ENCODE results near the gene WNK2. TPM values are rescaled to one million over a fixed set of nuclear protein-coding genes. Genes with fewer than 3 reads are reported as not detected.
A peak's percentile ranks its signal among the peaks of the same experiment; 100 is the strongest.

WNK2 gene
- polyA plus RNA-seq, 3 donors, result 23.4 to 38.9 (median 33.6) TPM

DNA sequence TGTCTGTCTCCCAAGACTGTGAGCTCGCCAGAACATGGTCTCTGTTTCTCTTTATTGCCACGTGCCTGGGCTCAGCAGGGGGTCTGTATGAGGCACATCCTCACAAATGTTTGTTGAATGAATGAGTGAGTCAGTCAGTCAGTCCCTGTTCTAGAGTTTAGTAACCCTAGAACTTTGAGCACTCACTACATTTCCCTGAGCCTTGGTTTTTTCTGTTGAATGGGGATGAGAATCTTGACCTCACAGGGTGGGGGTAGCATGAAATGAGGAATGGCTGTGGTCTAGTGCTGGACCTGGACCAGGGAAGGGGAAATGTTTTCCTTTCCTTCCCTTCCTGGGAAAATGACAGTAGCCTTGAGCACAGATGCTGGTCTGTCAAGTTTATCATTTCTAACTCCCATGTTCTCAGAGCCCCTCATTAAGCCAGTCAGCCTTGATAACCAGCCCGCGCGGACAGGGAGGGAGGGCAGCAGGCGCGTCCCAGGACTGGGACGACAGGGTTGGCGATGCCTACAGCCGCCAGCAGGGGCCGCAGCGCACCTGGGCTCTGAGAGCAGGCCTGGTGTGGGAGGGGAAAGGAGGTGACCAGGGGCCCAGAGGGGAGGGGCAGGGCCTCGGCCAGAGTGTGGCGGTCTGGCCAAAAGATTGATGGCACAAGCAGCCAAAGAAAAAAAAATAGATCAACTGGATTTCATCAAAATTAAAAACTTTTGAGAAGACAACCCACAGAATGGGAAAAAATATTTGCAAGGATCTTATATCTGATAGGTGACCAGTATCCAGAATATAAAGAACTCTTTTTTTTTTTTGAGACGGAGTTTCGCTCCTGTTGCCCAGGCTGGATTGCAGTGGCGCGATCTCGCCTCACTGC is 24.1 kb upstream of the WNK2 start:
- peak; percentile 87 for DNase-seq

DNA sequence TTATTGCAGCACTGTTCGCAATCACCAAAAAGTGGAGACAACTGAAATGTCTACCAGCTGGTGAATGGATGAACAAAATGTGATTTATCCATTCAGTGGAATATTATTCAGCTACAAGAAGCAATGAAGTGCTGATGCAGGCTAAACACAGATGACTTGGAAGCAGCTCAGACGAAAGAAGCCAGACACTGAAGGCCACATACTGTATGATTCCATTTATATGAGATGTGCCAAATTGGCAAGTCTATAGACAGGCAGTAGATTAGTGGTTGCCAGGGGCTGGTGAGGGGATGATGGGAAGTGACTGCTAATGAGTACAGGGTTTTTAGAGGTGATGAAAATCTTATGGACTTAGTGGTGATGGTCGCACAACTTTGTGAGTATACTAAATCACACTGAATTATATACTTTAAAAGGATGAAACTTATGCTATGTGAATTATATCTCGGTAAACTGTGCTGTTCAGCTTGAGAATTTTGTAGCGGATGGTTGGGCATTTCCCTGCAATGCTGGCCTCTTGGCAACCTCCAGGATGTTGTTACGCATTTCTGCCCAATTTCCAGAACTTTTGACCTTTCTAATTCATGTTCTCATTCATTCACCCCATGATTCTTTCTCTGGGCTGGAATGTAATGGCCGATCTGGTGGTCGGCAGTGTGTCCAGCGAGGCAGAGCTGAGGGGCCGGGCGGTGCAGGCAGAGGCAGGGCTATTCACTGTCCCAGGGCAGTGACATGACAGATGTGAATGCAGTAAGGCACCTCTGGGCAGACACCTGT is 22.0 kb upstream of the WNK2 start:
- no peak for DNase-seq

DNA sequence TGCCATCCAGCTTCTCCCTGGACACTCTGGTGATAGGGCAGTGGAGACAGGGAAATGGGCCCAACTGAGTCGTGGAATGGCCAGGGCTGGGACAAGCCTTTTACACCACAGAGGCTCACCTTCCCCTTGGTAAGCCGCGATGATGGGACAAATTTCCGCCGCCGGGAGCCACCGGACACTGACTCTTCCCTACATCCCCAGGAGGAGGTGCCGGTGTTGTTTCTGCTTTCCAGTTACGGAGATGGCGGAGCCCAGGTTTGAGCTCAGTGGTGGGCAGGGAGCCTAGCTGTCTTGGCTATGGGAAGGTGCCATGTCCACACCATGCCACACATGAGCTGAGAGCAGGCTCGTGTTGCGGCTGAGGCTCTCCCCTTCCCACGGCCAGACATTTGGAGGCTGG is 19.9 kb upstream of the WNK2 start:
- no peak for DNase-seq

DNA sequence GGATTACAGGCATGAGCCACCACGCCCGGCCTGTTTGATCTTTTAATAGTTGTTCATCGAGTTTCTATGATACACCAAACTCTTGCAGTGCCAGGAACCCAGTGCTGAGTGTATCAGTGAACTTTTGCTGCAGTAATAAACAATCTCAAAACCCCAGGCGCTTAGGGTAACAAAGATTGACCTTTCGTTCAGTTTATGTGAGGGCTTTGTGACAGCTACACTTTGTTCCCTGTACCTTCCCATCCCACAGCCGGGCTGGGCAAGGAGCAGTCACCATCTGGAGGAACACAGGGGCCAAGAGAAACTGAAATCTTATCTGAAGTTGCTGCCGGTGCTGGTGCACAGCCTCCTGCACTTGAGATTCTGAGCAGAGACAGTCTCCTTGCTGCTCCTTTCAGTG is 17.2 kb upstream of the WNK2 start:
- no peak for DNase-seq

DNA sequence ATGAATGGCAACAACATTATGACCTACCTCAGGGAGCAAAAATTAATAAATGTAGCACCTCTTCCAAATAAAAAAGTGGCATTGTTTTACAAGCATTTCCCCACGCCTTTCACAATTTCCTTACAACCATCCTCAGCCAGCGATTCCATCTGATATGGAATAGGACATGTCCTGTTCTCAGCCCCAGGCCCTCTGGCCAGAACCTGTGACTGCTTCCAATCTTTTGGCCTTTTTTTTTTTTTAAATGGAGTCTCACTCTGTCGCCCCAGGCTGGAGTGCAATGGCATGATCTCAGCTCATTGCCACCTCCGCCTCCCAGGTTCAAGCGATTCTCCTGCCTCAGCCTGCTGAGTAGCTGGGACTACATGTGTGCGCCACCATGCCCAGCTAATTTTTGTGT is 16.8 kb upstream of the WNK2 start:
- DNase-seq, result no peak

DNA sequence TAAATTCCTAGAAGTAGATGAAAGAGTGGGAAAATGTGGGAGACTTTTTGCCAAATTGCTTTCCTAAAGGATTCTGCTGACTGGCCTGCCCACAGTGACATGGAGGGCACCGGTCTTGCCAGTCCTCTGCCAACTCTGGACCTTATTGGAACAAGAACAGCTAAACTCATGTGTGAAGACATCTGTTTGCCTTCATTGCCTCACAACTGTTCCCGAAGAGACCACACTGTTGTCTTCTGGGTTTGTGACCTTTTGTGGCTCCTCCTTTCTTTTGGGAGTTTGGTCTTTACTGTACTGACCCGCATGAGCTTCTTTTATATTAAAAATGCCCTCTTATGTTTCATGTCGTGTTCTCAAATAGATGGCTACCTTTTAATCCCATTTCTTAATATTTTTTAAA is 16.1 kb upstream of the WNK2 start:
- no peak for DNase-seq

DNA sequence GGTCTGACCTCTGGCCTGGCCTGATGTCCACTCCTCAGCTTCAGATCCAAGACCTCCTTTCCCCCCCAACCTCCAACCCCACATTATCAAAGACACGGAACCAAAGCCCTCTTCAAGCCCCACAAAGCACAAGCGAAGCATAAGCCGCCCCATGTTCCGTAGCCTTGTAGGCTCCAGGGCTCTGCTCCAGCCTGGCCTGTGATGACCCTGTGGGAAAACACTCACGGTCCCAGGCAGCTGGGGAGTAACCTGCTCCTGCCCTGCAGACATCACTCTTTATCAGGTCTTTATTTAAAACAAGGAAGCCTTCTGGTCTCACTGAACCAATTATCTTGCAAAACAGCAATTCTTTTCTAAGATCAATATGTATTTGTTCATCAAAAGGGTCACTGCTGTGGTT is 15.4 kb upstream of the WNK2 start:
- no peak for DNase-seq

DNA sequence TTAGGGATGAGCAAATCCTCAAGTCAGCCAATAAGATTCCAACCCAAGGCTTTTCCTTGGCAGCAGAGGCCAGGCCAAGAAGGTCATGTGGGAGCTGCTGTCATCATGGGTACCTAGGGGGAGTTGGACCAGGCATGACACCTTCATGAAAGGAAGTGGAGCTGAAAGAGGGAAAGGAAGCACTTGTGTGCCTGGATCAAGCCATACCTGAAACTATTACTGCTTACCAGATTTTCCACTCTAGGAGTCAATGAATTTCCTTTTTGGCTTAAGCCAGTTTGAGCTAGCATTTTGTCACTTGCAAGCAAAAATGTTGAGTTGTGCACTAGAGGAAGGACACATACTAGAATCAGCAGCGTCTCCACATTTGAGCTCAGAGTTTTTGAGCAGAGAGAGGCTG is 14.5 kb upstream of the WNK2 start:
- DNase-seq, result no peak

DNA sequence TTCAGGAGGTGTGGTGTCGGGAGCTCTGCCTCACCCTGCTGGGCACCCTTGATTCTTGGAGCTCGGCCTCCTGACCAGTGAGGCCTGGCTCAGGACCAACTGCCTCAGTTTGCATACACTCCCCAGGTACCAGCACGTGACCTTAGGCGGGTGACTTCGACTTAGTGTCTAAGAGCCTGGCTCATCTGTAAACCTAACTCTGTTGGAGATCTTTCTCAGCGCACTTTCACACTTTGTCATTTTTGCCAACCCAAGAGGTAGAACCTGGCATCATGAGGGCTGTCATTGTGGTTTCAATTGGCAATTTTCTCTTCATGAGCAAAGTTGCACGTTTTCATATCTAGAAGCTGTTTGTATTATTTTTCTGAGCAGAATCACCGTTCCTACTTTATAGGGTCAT is 13.4 kb upstream of the WNK2 start:
- DNase-seq, result no peak

DNA sequence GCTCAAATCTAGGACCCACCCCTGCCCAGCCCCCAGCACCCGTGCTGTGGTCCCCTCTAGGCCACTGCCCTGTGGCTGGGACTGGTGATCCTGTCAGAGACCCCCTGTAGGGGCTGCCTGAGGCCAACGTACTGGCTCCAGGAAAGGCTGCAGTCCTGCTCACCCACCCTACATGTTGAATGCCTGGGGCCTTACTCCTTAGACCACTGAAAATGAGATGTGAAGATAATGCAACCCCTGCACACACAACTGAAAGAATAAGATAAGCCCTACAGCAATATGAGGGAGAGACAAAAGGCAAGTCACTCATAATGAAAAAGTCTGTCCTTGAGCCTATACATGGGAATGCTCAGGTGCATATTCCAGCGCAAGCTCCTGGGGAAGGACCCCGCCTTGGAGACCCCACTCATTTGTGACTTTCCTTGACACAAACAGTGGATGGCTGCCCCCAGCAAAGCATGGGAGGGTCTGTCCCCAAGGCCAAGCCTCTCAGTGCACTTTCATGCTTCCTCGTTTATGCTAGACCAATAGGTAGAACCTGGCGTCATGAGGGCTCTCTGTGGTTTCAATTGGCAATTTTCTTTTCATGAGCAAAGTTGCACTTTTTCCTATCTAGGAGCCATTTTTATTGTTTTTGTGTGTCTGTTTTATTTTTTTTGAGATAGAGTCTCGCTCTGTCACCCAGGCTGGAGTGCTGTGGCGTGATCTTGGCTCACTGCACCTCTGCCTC is 12.5 kb upstream of the WNK2 start:
- no peak for DNase-seq

DNA sequence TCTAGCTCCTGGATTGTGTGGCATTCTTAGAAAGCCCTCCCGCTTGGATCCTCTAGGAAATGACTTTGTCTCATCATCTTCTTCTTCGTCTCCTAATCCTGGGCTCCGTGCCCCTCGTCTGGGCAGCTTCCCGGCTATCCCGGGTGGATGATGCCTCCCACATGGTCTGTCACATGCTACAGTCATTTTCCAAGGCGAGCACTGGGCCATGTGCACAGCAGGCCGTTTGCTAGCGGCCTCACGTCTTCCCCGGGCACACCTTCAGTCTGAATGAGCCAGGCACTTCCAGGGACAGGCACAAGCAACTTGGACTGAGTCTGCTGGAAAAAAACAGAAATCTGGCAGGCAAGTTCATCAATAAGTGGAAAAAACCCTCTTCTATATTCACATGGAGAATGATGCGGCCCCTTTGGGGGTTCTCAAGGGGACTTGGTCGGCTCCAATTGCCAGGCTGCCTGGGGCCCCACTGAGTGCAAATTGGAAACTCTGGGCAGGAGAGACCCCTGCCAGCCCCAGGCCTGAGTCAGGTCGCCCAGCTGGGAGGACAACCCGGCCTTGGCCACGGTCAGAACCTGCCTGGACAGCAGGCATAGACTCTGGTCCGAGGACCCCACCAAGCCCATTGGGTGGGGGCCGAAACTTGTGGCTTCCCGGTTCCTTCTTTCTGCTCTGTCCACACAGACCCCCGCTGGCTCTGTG is 11.1 kb upstream of the WNK2 start:
- no peak for DNase-seq

DNA sequence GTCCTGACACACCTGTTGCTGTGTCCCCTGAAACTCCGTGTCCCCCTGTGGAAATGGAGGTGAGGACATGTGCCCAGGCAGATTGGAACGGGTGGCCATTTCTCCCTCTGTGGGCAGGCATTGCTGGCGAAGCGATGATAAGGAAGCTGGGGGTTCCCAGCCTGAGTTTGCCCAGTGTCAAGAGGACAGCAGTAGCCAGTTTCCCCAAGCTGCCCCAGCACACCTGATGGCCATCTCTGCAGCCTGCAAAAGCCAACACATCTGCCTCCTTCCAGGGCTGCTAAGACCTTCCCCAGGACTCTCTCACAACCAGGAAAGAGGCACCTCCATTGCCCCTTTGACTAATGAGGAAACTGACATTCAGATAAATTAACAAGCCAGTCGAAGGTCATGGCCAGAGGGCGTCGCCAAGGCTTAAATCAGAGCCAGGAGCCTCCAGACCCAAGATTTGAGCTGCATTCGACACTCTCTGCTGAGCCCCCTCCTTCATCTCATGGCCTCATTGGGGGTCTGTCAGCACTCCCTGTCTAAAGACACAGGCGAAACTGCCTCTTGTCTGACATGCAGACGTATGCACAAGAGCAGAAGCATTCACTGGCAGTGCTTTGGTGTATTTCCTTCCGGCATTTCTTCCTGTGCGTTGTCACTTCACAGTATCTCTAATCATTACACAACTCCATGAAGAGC is 10.4 kb upstream of the WNK2 start:
- DNase-seq, result no peak

DNA sequence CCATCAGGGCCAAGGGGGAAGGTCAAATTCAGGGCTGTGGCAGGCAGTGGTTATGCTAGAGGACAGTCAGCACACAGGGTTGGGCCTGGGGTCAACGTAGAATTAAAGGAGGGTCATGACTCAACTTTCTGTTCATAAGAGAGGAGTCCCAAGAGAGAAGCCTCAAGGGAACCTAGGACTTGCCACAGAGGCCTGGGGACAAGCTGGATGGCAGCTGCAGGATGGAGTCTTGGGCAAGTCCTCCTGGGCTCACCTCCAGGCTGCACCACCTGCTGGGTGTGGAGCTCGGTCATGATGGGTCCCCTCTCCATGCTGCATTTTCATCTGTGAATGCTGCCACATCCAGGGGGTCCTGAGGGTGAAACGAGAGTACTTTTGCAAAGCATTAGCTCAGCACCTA is 9.0 kb upstream of the WNK2 start:
- no peak for DNase-seq

DNA sequence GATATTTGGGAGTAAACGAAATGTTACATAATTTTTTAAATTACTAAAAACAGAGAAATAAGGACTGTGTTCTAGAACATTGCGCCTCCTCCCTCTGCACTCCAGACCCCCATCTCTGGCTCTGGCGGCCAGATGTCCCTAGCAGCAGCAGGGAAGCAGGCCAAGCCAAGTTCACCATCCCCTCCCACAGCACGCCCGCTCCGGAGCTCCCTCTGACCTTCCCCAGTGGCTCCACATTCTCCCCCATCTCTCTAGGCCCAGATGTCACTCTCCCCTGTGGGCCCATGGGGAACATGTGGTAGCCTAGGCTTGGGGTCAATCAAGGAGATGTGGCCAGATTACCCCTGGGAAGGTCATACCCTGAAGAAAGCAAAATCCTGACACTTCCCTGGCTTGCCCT is 6.3 kb upstream of the WNK2 start:
- no peak for DNase-seq

DNA sequence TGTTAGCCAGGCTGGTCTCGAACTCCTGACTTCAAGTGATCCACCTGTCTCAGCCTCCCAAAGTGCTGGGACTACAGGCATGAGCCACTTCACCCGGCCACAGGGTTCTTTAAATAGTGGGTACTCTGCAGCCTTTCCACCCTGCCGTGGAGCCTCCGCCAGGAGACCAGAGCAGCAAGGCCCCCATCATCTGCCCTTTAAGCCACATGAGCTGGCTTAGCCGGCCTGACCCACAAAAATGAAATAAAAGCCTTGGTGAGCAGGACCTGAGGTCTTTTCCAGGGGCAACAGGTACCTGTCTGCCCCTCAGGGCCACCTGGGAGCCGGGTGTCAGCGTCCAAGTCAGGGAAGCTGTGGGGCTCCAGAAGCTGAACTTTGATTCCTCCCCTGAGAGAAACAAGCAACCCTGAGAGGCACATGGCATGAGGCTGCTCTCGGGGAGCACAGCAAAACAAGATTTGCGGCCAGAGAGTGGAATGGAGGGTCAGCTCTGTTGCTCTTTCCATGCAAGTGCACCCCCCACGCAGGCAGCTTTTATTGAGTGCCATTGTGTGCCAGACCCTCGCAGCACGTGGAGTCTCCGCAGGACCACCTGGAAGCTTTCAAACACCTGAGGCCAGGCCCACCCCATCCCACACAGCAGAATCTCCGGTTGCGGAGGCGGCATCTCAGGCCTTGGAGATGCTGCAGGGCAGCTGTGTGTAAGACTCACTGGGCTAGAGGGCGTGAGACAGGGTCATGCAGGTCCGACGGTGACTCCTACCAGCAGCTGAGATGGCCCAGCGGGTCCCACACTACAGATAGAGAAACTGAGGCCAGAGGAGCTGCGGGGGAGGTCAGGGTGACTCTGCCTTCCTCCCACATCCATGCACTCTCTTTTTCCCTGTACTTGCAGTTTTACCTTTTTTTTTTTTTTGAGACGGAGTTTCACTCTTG is 4.8 kb upstream of the WNK2 start:
- no peak for DNase-seq

DNA sequence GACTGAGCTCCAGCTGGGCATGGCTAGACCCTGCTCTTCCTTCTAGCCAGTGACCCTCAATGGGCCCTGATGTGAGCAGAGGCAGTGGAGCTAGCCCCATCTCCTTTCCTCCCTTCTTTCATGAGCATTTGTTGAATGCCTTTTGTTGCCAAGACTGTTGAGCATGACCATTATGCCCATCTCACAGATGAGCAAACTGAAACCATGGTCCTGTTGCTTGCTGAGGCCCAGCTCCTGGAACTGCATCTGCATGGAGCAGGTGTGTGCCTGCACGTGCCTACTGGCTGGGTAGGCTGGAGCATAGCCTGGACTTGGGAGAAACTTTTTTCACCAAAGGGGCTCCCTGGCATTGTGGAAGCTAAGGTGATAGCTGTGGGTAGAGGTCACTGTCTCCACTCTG is 3.0 kb upstream of the WNK2 start:
- DNase-seq, result no peak

DNA sequence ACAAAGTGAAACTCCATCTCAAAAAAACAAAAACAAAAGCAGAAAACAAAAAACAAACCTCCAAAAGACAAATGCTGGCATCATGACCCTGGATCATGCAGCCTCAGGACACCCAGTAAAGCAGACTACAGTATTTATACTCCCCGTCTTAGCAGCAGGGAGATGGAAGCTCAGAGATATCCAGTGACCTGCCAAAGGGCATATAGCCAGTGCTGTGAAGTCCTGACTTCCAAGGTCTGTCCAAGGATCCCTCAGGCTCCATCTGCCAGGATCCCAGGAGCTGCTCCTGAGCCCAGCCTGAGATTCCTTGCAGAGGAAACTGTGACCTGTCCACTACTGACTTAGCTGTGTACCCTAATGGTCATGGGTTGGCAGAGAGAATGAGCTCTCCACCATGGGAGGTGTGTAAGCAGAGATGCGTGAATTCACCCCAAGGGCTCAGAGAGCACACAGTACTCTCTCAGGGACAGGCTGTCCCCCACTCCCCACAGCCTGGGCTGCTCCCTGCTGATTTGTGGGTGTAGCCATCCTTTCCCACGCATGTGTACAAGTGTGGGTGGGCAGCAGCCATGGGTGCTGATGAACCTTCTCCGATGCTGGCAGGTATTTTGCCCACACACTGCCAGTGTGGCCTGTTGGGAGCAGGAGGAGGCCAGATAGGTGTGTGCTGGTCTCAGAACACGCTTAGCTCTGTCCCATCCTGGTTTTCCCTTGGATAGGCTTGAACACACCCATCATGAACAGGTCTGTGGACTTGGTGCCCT is 2.1 kb upstream of the WNK2 start:
- no peak for DNase-seq

DNA sequence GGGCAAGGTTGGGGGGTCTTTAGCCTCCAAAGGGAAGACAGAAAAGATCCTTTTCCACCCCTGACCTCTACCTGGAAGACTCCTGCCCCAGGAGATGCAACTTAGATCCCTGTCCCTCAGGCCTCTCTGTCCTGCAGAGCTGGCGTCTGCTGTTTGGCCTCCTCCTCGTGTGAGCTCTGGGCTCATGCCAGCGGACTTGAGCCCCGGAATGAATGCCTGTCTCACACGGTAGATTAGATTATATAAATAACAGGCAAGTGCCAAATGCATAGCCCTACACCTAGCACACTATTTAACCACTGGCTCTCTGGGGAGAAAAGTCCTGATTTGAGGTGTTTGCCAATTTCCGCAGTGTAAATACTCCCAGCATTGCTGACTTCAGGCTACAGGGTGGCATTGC is 1.4 kb upstream of the WNK2 start:
- no peak for DNase-seq

DNA sequence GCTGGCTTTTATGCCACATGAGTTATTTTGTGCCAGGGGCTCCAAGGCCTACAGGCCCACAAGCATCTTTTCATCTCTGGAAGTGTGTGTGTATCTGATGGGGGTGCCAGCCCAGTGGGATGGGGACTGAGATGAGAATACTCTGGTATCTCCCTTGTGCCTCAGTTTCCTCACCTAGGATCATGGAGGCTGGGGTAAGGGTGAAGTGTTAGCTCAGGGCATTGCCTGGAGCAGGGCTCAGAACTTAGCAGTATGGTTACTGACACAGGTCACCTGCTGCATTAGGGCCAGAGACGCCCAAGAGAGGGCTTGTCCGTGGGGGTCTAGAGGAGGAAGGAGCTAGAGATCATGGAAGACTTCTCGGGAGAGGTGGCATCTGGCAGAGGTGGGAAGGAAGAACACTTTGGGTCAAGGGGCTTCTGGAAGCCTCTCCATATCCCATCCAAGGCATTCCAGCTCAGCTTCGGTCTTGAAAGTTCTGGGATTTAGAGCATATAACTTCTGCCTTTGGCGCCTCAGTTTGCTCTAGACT is 742 bp upstream of the WNK2 start:
- no peak for DNase-seq
